T-helper 2 cell treated with Interferon-gamma antibody and Interleukin-4, amounts not matched to agents 5 μg/mL and 100 μg/mL, for 36 hours (primary cell): ENCODE results near the gene OTULINL.
"Not testable (repeated sequence)": the region's sequence is repeated elsewhere in the genome, so short reads cannot be mapped to it uniquely, and the experiment has no call there.

Experiments used
- DNase-seq: peaks from one replicate; pipeline ENCODE4 v3.0.0; 2021; ENCODE audit warnings: low spot score
- H3K27ac Mint-ChIP-seq: one replicate; pipeline ENCODE4 v1.8.0; 2021; ENCODE audit warnings: mild to moderate bottlenecking, mixed read lengths
- H3K27me3 Mint-ChIP-seq: one replicate; pipeline ENCODE4 v1.8.0; 2021; ENCODE audit warnings: low read depth, mixed read lengths
- H3K36me3 Mint-ChIP-seq: one replicate; pipeline ENCODE4 v1.8.0; 2021; ENCODE audit warnings: low read depth, mixed read lengths
- H3K4me1 Mint-ChIP-seq: one replicate; pipeline ENCODE4 v1.8.0; 2021; ENCODE audit warnings: low read depth, mixed read lengths
- H3K4me3 Mint-ChIP-seq: one replicate; pipeline ENCODE4 v1.8.0; 2022; ENCODE audit warnings: mild to moderate bottlenecking, moderate library complexity, mixed read lengths
- H3K9me3 Mint-ChIP-seq: one replicate; pipeline ENCODE4 v1.8.0; 2021; ENCODE audit warnings: mixed read lengths

The OTULINL gene

DNA sequence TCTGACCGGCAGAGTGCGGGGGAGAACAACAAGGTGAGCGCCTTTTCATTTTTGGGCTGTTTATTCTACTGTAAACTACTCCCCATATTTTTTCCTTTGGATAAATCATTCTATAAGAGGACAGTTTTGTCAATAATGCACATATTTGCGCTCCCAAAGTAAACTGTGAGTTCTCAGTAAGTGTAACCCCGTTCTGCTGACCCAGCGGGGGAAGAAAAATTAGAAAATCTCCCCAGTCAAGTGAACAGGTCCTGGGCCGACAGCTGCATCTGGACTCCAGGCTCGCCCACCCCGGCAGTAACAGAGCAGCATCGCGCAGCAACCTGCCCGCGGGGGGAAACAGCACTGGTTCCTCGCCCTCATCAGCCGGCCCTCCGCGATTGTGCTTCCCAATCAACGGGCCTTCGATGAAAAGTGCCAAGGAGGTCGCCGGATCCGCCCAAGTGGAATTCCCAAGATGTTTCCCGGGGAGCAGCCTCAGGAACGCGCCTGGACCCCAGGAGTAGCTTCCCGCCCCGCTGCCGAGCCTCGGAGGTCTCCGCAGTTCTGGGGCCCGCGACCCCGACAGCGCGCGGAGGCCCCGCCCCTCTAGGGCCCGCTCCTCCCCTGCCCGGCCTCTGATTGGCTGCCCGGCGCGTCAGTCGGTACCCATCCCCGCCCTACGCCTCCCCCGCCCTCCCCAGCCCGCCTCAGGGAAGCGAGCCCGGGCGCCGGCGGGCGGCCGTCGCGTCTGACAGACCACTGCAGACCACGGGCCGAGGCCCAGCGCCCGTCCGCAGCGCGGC is at the start of gene OTULINL:
TSS of gene OTULINL (plus strand) at position 687 of the 785 bp plus-strand sequence. CDS start 103 bp downstream, outside the sequence.
- H3K9me3 Mint-ChIP-seq = no peaks in the 10 kb centered on the region
- H3K27ac Mint-ChIP-seq = peak within 1 kb of the TSS; percentile 78
- H3K27me3 Mint-ChIP-seq = peaks cover 22% of the 10 kb centered on the region
- H3K4me1 Mint-ChIP-seq = peaks cover 33% of the 10 kb centered on the region
- peak; percentile 78 for DNase-seq
- peak within 1 kb of the TSS; percentile 86 for H3K4me3 Mint-ChIP-seq
- peaks cover 26% of the 10 kb centered on the region for H3K36me3 Mint-ChIP-seq

DNA sequence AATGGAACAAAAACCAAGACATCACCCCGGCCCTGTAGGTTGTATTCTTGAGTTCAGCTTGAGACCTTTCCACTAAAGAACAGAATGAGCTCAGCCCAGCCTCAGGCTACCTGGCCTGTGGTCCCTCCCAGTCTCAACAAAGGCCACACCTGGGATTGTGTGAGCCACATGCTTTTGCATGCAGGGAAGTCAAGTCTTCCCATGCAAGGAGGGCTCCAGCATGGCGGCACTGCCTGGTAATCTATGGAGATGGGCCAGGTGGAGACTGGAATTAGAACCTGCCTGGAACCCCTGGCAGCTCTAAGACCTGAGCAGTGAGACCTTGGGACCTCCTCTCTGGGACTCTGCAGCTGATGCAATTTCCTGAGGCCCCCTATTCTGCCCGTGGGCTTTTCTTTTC is 49.4 kb upstream of the OTULINL start:
- Mint-ChIP-seq H3K27me3 (no peaks in the 10 kb centered on the region), H3K36me3 (no peaks in the 10 kb centered on the region), H3K4me3 (no peak overlapping the region), H3K4me1 (no peaks in the 10 kb centered on the region), H3K9me3 (no peaks in the 10 kb centered on the region), H3K27ac (no peak overlapping the region)
- DNase-seq = no peak

GRCh38 chr5:14534773-14535172 is 46.8 kb upstream of the OTULINL start:
- Mint-ChIP-seq H3K27ac (no peak overlapping the region), H3K36me3 (no peaks in the 10 kb centered on the region), H3K4me1 (no peaks in the 10 kb centered on the region), H3K9me3 (peaks cover under 1% of the 10 kb centered on the region), H3K27me3 (peaks cover 3% of the 10 kb centered on the region), H3K4me3 (no peak overlapping the region)
- DNase-seq = no peak

DNA sequence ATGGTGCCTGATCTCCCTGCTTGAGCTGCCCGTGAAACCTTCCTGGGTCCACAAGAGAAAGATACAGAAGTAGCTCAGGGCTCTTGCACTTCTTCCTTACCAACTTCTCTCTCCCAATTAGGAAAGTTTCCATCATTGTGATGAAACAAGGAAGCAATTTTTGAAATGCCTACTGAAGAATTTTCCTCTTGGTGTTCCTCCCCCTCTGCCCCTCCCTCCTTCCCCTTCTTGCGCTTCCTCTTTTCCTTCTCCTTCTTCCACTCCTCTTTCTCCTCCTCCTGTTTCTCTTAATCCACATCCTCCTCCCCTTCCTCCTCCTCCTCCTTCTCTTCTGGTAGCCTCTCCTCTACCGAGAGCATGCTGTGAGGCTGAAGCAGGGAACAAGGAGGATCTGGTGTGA is 36.3 kb upstream of the OTULINL start:
- Mint-ChIP-seq H3K27ac (no peak overlapping the region), H3K36me3 (no peaks in the 10 kb centered on the region), H3K4me3 (no peak overlapping the region), H3K4me1 (peaks cover 6% of the 10 kb centered on the region), H3K27me3 (peaks cover 15% of the 10 kb centered on the region), H3K9me3 (peaks cover 18% of the 10 kb centered on the region)
- DNase-seq = no peak

GRCh38 chr5:14545862-14546261 is 35.7 kb upstream of the OTULINL start:
- peaks cover 6% of the 10 kb centered on the region for H3K4me1 Mint-ChIP-seq
- peaks cover 21% of the 10 kb centered on the region for H3K27me3 Mint-ChIP-seq
- H3K36me3 Mint-ChIP-seq = no peaks in the 10 kb centered on the region
- H3K4me3 Mint-ChIP-seq = no peak overlapping the region
- peaks cover 12% of the 10 kb centered on the region for H3K9me3 Mint-ChIP-seq
- no peak overlapping the region for H3K27ac Mint-ChIP-seq
- no peak for DNase-seq

- peaks cover 22% of the 10 kb centered on the region for H3K27me3 Mint-ChIP-seq
- H3K4me1 Mint-ChIP-seq = peaks cover 6% of the 10 kb centered on the region
- no peaks in the 10 kb centered on the region for H3K9me3 Mint-ChIP-seq
Observed at GRCh38 chr5:14547666-14548065, 33.9 kb upstream of the OTULINL start.

GRCh38 chr5:14551211-14551610 is 30.4 kb upstream of the OTULINL start:
- Mint-ChIP-seq H3K36me3 (no peaks in the 10 kb centered on the region), H3K4me1 (peaks cover 6% of the 10 kb centered on the region), H3K27me3 (peaks cover 18% of the 10 kb centered on the region), H3K27ac (no peak overlapping the region), H3K9me3 (no peaks in the 10 kb centered on the region), H3K4me3 (no peak overlapping the region)
- no peak for DNase-seq

More at GRCh38 chr5:14547666-14548065, 33.9 kb upstream of the OTULINL start:
- Mint-ChIP-seq H3K36me3 (no peaks in the 10 kb centered on the region), H3K27ac (no peak overlapping the region), H3K4me3 (no peak overlapping the region)
- DNase-seq = no peak

- H3K9me3 Mint-ChIP-seq = no peaks in the 10 kb centered on the region
- H3K27ac Mint-ChIP-seq = no peak overlapping the region
- DNase-seq = no peak
- H3K36me3 Mint-ChIP-seq = no peaks in the 10 kb centered on the region
- peaks cover 6% of the 10 kb centered on the region for H3K4me1 Mint-ChIP-seq
- peaks cover 18% of the 10 kb centered on the region for H3K27me3 Mint-ChIP-seq
- H3K4me3 Mint-ChIP-seq = no peak overlapping the region
Observed at GRCh38 chr5:14552017-14552416, 29.6 kb upstream of the OTULINL start.

- H3K27me3 Mint-ChIP-seq = peaks cover 15% of the 10 kb centered on the region
- not testable (repeated sequence) for H3K4me1 Mint-ChIP-seq, H3K36me3 Mint-ChIP-seq, DNase-seq, H3K27ac Mint-ChIP-seq, H3K4me3 Mint-ChIP-seq, H3K9me3 Mint-ChIP-seq
Observed at GRCh38 chr5:14554288-14554687, 27.3 kb upstream of the OTULINL start.

DNA sequence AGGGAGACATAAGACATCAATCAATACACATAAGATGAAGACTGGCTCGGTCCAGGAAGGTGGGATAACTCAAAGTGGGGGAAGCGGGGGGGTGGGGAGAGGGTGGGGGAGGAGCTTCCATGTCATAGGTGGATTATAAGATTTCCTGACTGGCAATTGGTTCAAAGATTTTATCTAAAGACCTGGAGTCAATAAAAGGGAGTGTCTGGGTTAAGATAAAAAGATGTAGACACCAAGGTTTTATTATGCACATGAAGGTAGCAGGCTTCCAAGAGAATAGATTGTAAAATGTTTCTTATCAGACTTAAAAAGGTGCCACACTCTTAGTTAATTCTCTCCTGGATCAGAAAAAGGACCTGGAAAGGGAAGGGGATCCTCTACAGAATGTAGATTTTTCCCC is 25.6 kb upstream of the OTULINL start:
- Mint-ChIP-seq H3K9me3 (no peaks in the 10 kb centered on the region), H3K4me1 (peaks cover 10% of the 10 kb centered on the region), H3K27me3 (peaks cover 10% of the 10 kb centered on the region), H3K36me3 (no peaks in the 10 kb centered on the region), H3K4me3 (no peak overlapping the region), H3K27ac (no peak overlapping the region)
- no peak for DNase-seq

- no peaks in the 10 kb centered on the region for H3K9me3 Mint-ChIP-seq
- peaks cover 13% of the 10 kb centered on the region for H3K4me1 Mint-ChIP-seq
- H3K4me3 Mint-ChIP-seq = no peak overlapping the region
- no peak for DNase-seq
- H3K27ac Mint-ChIP-seq = no peak overlapping the region
- peaks cover 8% of the 10 kb centered on the region for H3K27me3 Mint-ChIP-seq
- no peaks in the 10 kb centered on the region for H3K36me3 Mint-ChIP-seq
Observed at GRCh38 chr5:14557203-14557770, 24.3 kb upstream of the OTULINL start.

- Mint-ChIP-seq H3K4me1 (peaks cover 13% of the 10 kb centered on the region), H3K27me3 (peaks cover 8% of the 10 kb centered on the region), H3K36me3 (no peaks in the 10 kb centered on the region), H3K4me3 (no peak overlapping the region), H3K9me3 (no peaks in the 10 kb centered on the region), H3K27ac (no peak overlapping the region)
- no peak for DNase-seq
Observed at GRCh38 chr5:14557791-14558415, 23.7 kb upstream of the OTULINL start.

- peaks cover 7% of the 10 kb centered on the region for H3K27me3 Mint-ChIP-seq
- no peak for DNase-seq
Observed at GRCh38 chr5:14560091-14560595, 21.4 kb upstream of the OTULINL start.

GRCh38 chr5:14561741-14562140 is 19.9 kb upstream of the OTULINL start:
- Mint-ChIP-seq H3K4me1 (peaks cover 13% of the 10 kb centered on the region), H3K9me3 (peaks cover under 1% of the 10 kb centered on the region), H3K4me3 (no peak overlapping the region), H3K27me3 (peaks cover 7% of the 10 kb centered on the region), H3K27ac (no peak overlapping the region), H3K36me3 (no peaks in the 10 kb centered on the region)
- no peak for DNase-seq

More at GRCh38 chr5:14560091-14560595, 21.4 kb upstream of the OTULINL start:
- Mint-ChIP-seq H3K9me3 (no peaks in the 10 kb centered on the region), H3K4me1 (peaks cover 13% of the 10 kb centered on the region), H3K27ac (no peak overlapping the region), H3K4me3 (peak overlapping the region; percentile 42), H3K36me3 (no peaks in the 10 kb centered on the region)
